HEK293 (cell line): Measurements from ENCODE around the gene THBS1.

Experiments
- BCL11B ChIP-seq: fragments of 450-650 bp; formaldehyde crosslinking; IDR thresholded peaks from 2 replicates; pipeline ENCODE4 v1.5.1; 2016; ENCODE audit warnings: low read depth, missing biosample characterization, missing genetic modification characterization
- HOXA7 ChIP-seq: sonication (generic); formaldehyde crosslinking; IDR thresholded peaks from 2 replicates; pipeline ENCODE4 v1.8.1; 2022; ENCODE audit warnings: missing genetic modification reagents, borderline replicate concordance
- SP2 ChIP-seq: fragments of 450-650 bp; formaldehyde crosslinking; IDR thresholded peaks from 2 replicates; pipeline ENCODE4 v1.5.1; 2016; ENCODE audit warnings: missing biosample characterization, missing genetic modification characterization
- ZFP3 ChIP-seq: fragments of 450-650 bp; formaldehyde crosslinking; IDR thresholded peaks from 2 replicates; pipeline ENCODE4 v1.5.1; 2016; ENCODE audit warnings: low read depth, missing biosample characterization, missing genetic modification characterization
- ZNF571 ChIP-seq: fragments of 450-650 bp; formaldehyde crosslinking; IDR thresholded peaks from 2 replicates; pipeline ENCODE4 v1.5.0; 2017; ENCODE audit warnings: missing biosample characterization, missing genetic modification characterization
- ZNF580 ChIP-seq: fragments of 450-650 bp; formaldehyde crosslinking; IDR thresholded peaks from 2 replicates; pipeline ENCODE4 v1.5.1; 2016; ENCODE audit warnings: missing biosample characterization, missing genetic modification characterization
- ZNF660 ChIP-seq: fragments of 450-650 bp; IDR thresholded peaks from 2 replicates; pipeline ENCODE4 v1.5.1; 2018; ENCODE audit warnings: missing biosample characterization, mild to moderate bottlenecking, missing genetic modification characterization
- ZNF704 ChIP-seq: fragments of 450-650 bp; formaldehyde crosslinking; IDR thresholded peaks from 2 replicates; pipeline ENCODE4 v1.5.1; 2016; ENCODE audit warnings: missing biosample characterization, missing genetic modification characterization
- ZSCAN23 ChIP-seq: fragments of 450-650 bp; formaldehyde crosslinking; IDR thresholded peaks from 2 replicates; pipeline ENCODE4 v1.5.1; 2016; ENCODE audit warnings: missing biosample characterization, missing genetic modification characterization
- TF ChIP-seq, protein P1 (sequence below): fragments of 450-650 bp; formaldehyde crosslinking; IDR thresholded peaks from 2 replicates; pipeline ENCODE4 v1.5.1; 2016; ENCODE audit warnings: missing biosample characterization, missing genetic modification characterization
- TF ChIP-seq, protein P2 (sequence below): fragments of 450-650 bp; formaldehyde crosslinking; IDR thresholded peaks from 2 replicates; pipeline ENCODE4 v1.5.1; 2016; ENCODE audit warnings: missing biosample characterization, missing genetic modification characterization
- TF ChIP-seq, protein P3 (sequence below): fragments of 450-650 bp; formaldehyde crosslinking; IDR thresholded peaks from 2 replicates; pipeline ENCODE4 v1.5.1; 2016; ENCODE audit warnings: missing biosample characterization, missing genetic modification characterization
- TF ChIP-seq, protein P4 (sequence below): fragments of 450-650 bp; IDR thresholded peaks from 2 replicates; pipeline ENCODE4 v1.5.1; 2018; ENCODE audit warnings: missing biosample characterization, mild to moderate bottlenecking, missing genetic modification characterization

DNA sequence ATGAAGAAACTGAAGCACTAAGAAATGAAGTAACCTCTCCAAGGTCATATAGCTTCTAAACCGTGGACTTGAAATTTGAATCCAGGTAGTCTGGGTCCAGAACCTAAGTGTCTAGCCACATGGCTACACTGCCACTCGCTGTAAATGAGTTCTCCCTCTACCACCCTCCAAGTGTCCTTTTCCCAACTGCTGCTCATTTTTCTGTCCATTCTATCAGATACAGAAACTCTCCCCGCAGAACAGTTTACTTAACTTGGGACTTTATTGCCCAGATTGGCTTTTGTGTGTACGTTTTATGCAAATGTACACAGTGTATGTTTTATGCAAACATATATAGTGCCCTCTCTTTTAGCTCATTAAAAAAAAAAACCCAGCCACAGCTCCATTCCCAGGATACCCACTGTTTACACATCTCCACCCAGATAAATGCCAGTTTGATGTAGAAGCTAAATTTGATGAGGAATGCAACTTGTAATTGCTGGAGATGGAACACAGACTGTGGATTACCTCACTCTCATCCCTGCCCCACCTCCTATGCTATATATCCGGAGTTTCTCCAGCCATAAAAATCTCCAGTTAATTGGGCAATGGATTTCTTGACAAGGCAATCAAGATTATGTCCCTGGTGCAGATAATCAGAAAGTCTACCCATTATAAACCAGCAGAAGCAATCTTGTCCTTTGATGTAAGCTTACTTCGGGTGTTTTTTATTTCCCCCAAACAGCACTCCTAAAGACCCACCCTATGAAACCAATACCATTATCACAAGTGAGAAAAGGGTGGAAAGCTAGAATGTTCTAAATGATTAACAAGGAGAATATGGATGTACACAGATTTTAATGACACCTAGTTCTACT is 42.0 kb downstream of the THBS1 start:
- TF ChIP-seq, protein P1, sequence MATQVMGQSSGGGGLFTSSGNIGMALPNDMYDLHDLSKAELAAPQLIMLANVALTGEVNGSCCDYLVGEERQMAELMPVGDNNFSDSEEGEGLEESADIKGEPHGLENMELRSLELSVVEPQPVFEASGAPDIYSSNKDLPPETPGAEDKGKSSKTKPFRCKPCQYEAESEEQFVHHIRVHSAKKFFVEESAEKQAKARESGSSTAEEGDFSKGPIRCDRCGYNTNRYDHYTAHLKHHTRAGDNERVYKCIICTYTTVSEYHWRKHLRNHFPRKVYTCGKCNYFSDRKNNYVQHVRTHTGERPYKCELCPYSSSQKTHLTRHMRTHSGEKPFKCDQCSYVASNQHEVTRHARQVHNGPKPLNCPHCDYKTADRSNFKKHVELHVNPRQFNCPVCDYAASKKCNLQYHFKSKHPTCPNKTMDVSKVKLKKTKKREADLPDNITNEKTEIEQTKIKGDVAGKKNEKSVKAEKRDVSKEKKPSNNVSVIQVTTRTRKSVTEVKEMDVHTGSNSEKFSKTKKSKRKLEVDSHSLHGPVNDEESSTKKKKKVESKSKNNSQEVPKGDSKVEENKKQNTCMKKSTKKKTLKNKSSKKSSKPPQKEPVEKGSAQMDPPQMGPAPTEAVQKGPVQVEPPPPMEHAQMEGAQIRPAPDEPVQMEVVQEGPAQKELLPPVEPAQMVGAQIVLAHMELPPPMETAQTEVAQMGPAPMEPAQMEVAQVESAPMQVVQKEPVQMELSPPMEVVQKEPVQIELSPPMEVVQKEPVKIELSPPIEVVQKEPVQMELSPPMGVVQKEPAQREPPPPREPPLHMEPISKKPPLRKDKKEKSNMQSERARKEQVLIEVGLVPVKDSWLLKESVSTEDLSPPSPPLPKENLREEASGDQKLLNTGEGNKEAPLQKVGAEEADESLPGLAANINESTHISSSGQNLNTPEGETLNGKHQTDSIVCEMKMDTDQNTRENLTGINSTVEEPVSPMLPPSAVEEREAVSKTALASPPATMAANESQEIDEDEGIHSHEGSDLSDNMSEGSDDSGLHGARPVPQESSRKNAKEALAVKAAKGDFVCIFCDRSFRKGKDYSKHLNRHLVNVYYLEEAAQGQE = no peak
- TF ChIP-seq, protein P2, sequence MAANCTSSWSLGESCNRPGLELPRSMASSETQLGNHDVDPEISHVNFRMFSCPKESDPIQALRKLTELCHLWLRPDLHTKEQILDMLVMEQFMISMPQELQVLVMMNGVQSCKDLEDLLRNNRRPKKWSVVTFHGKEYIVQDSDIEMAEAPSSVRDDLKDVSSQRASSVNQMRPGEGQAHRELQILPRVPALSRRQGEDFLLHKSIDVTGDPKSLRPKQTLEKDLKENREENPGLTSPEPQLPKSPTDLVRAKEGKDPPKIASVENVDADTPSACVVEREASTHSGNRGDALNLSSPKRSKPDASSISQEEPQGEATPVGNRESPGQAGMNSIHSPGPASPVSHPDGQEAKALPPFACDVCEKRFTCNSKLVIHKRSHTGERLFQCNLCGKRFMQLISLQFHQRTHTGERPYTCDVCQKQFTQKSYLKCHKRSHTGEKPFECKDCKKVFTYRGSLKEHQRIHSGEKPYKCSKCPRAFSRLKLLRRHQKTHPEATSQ = no peak
- TF ChIP-seq, protein P3, sequence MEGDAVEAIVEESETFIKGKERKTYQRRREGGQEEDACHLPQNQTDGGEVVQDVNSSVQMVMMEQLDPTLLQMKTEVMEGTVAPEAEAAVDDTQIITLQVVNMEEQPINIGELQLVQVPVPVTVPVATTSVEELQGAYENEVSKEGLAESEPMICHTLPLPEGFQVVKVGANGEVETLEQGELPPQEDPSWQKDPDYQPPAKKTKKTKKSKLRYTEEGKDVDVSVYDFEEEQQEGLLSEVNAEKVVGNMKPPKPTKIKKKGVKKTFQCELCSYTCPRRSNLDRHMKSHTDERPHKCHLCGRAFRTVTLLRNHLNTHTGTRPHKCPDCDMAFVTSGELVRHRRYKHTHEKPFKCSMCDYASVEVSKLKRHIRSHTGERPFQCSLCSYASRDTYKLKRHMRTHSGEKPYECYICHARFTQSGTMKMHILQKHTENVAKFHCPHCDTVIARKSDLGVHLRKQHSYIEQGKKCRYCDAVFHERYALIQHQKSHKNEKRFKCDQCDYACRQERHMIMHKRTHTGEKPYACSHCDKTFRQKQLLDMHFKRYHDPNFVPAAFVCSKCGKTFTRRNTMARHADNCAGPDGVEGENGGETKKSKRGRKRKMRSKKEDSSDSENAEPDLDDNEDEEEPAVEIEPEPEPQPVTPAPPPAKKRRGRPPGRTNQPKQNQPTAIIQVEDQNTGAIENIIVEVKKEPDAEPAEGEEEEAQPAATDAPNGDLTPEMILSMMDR (tag by site-specific recombination) = no peak
- TF ChIP-seq ZNF580 (no peak), HOXA7 (no peak), ZNF704 (tag by site-specific recombination) (no peak), ZSCAN23 (tag by site-specific recombination) (no peak), BCL11B (tag by site-specific recombination) (no peak), ZNF660 (tag by site-specific recombination) (no peak), SP2 (tag by site-specific recombination) (no peak), ZNF571 (no peak), ZFP3 (tag by site-specific recombination) (no peak)
- TF ChIP-seq, protein P4, sequence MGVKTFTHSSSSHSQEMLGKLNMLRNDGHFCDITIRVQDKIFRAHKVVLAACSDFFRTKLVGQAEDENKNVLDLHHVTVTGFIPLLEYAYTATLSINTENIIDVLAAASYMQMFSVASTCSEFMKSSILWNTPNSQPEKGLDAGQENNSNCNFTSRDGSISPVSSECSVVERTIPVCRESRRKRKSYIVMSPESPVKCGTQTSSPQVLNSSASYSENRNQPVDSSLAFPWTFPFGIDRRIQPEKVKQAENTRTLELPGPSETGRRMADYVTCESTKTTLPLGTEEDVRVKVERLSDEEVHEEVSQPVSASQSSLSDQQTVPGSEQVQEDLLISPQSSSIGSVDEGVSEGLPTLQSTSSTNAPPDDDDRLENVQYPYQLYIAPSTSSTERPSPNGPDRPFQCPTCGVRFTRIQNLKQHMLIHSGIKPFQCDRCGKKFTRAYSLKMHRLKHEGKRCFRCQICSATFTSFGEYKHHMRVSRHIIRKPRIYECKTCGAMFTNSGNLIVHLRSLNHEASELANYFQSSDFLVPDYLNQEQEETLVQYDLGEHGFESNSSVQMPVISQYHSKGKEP (tag by site-specific recombination) = no peak
